ENCODE results near the gene EIF4G2.

Gene EIF4G2

GRCh38 chr11:10808553-10809372 is at the start of gene EIF4G2:
Gene EIF4G2, minus strand, starts transcription at chr11:10808926.
- Histone ChIP-seq H3K4me3 (ENCODE audit: low read depth, low read length) (peak within 1 kb of the TSS; percentile 98), H3K36me3 (ENCODE audit: insufficient read depth, low read length) (peaks cover 39% of the 10 kb centered on the region), H3K27me3 (ENCODE audit: insufficient read depth, low read length) (no peaks in the 10 kb centered on the region), H3K4me1 (ENCODE audit: control insufficient read depth, insufficient read depth, low read length, unreplicated experiment) (peaks cover 38% of the 10 kb centered on the region), H2AFZ (ENCODE audit: low read length, unreplicated experiment) (peak within 1 kb of the TSS; percentile 70), H3K27ac (ENCODE audit: low read depth, low read length) (peak within 1 kb of the TSS; percentile 92), H3K79me2 (ENCODE audit: control insufficient read depth, insufficient read depth, low read length, unreplicated experiment) (peaks cover 49% of the 10 kb centered on the region)

- H3K4me3 ChIP-seq (ENCODE audit: low read depth, low read length): peak within 1 kb of the TSS; percentile 98
- peaks cover 21% of the 10 kb centered on the region for H3K4me1 ChIP-seq (ENCODE audit: control insufficient read depth, insufficient read depth, low read length, unreplicated experiment)
Measured at GRCh38 chr11:10857709-10858438, 49.1 kb upstream of the EIF4G2 start, which contains the start of gene ZBED5. Gene ZBED5, minus strand, starts transcription at chr11:10858053. Its CDS starts 3,108 bp downstream, at chr11:10854945.

GRCh38 chr11:10857459-10857708 is 48.7 kb upstream of the EIF4G2 start:
- peak overlapping the region; percentile 78 for H2AFZ ChIP-seq (ENCODE audit: low read length, unreplicated experiment)
- peaks cover 35% of the 10 kb centered on the region for H3K36me3 ChIP-seq (ENCODE audit: insufficient read depth, low read length)
- peak overlapping the region; percentile 98 for H3K4me3 ChIP-seq (ENCODE audit: low read depth, low read length)
- no peaks in the 10 kb centered on the region for H3K27me3 ChIP-seq (ENCODE audit: insufficient read depth, low read length)
- peaks cover 21% of the 10 kb centered on the region for H3K4me1 ChIP-seq (ENCODE audit: control insufficient read depth, insufficient read depth, low read length, unreplicated experiment)
- H3K79me2 ChIP-seq (ENCODE audit: control insufficient read depth, insufficient read depth, low read length, unreplicated experiment): peaks cover 64% of the 10 kb centered on the region
- H3K27ac ChIP-seq (ENCODE audit: low read depth, low read length): peak overlapping the region; percentile 97

More at GRCh38 chr11:10857709-10858438, 49.1 kb upstream of the EIF4G2 start, which contains the start of gene ZBED5:
- Histone ChIP-seq H3K79me2 (ENCODE audit: control insufficient read depth, insufficient read depth, low read length, unreplicated experiment) (peaks cover 63% of the 10 kb centered on the region), H2AFZ (ENCODE audit: low read length, unreplicated experiment) (peak within 1 kb of the TSS; percentile 78), H3K36me3 (ENCODE audit: insufficient read depth, low read length) (peaks cover 30% of the 10 kb centered on the region), H3K27ac (ENCODE audit: low read depth, low read length) (peak within 1 kb of the TSS; percentile 97), H3K27me3 (ENCODE audit: insufficient read depth, low read length) (no peaks in the 10 kb centered on the region)

- Histone ChIP-seq H2AFZ (ENCODE audit: low read length, unreplicated experiment) (peak overlapping the region; percentile 78), H3K27ac (ENCODE audit: low read depth, low read length) (peak overlapping the region; percentile 97), H3K4me3 (ENCODE audit: low read depth, low read length) (peak overlapping the region; percentile 98), H3K79me2 (ENCODE audit: control insufficient read depth, insufficient read depth, low read length, unreplicated experiment) (peaks cover 64% of the 10 kb centered on the region), H3K36me3 (ENCODE audit: insufficient read depth, low read length) (peaks cover 40% of the 10 kb centered on the region), H3K4me1 (ENCODE audit: control insufficient read depth, insufficient read depth, low read length, unreplicated experiment) (peaks cover 21% of the 10 kb centered on the region), H3K27me3 (ENCODE audit: insufficient read depth, low read length) (no peaks in the 10 kb centered on the region)
Measured at GRCh38 chr11:10856689-10857458, 48.1 kb upstream of the EIF4G2 start.

- peaks cover 15% of the 10 kb centered on the region for H3K4me1 ChIP-seq (ENCODE audit: control insufficient read depth, insufficient read depth, low read length, unreplicated experiment)
Measured at GRCh38 chr11:10855295-10855694, 46.6 kb upstream of the EIF4G2 start.

GRCh38 chr11:10847960-10848860 is 39.5 kb upstream of the EIF4G2 start:
- peaks cover 4% of the 10 kb centered on the region for H3K79me2 ChIP-seq (ENCODE audit: control insufficient read depth, insufficient read depth, low read length, unreplicated experiment)
- no peak overlapping the region for H3K4me3 ChIP-seq (ENCODE audit: low read depth, low read length)
- no peak overlapping the region for H2AFZ ChIP-seq (ENCODE audit: low read length, unreplicated experiment)
- no peaks in the 10 kb centered on the region for H3K4me1 ChIP-seq (ENCODE audit: control insufficient read depth, insufficient read depth, low read length, unreplicated experiment)
- H3K27ac ChIP-seq (ENCODE audit: low read depth, low read length): no peak overlapping the region
- peaks cover 17% of the 10 kb centered on the region for H3K36me3 ChIP-seq (ENCODE audit: insufficient read depth, low read length)
- H3K27me3 ChIP-seq (ENCODE audit: insufficient read depth, low read length): no peaks in the 10 kb centered on the region

More at GRCh38 chr11:10855295-10855694, 46.6 kb upstream of the EIF4G2 start:
- Histone ChIP-seq H3K4me3 (ENCODE audit: low read depth, low read length) (0 out of 2 replicates have a peak overlapping the region, but pooled peaks have one; percentile 98), H3K27me3 (ENCODE audit: insufficient read depth, low read length) (no peaks in the 10 kb centered on the region), H3K79me2 (ENCODE audit: control insufficient read depth, insufficient read depth, low read length, unreplicated experiment) (peaks cover 59% of the 10 kb centered on the region), H2AFZ (ENCODE audit: low read length, unreplicated experiment) (no peak overlapping the region), H3K27ac (ENCODE audit: low read depth, low read length) (no peak overlapping the region), H3K36me3 (ENCODE audit: insufficient read depth, low read length) (peaks cover 44% of the 10 kb centered on the region)

- Histone ChIP-seq H2AFZ (ENCODE audit: low read length, unreplicated experiment) (no peak overlapping the region), H3K27me3 (ENCODE audit: insufficient read depth, low read length) (no peaks in the 10 kb centered on the region), H3K36me3 (ENCODE audit: insufficient read depth, low read length) (0 out of 2 replicates have a peak, but pooled peaks cover 2% of the 10 kb centered on the region), H3K4me3 (ENCODE audit: low read depth, low read length) (no peak overlapping the region), H3K79me2 (ENCODE audit: control insufficient read depth, insufficient read depth, low read length, unreplicated experiment) (no peaks in the 10 kb centered on the region), H3K4me1 (ENCODE audit: control insufficient read depth, insufficient read depth, low read length, unreplicated experiment) (no peaks in the 10 kb centered on the region), H3K27ac (ENCODE audit: low read depth, low read length) (no peak overlapping the region)
Measured at GRCh38 chr11:10846660-10847059, 37.9 kb upstream of the EIF4G2 start.

- Histone ChIP-seq H3K27ac (ENCODE audit: low read depth, low read length) (no peak overlapping the region), H3K4me1 (ENCODE audit: control insufficient read depth, insufficient read depth, low read length, unreplicated experiment) (no peaks in the 10 kb centered on the region), H3K27me3 (ENCODE audit: insufficient read depth, low read length) (no peaks in the 10 kb centered on the region), H3K4me3 (ENCODE audit: low read depth, low read length) (no peak overlapping the region), H2AFZ (ENCODE audit: low read length, unreplicated experiment) (no peak overlapping the region), H3K36me3 (ENCODE audit: insufficient read depth, low read length) (no peaks in the 10 kb centered on the region), H3K79me2 (ENCODE audit: control insufficient read depth, insufficient read depth, low read length, unreplicated experiment) (no peaks in the 10 kb centered on the region)
Measured at GRCh38 chr11:10845589-10845988, 36.9 kb upstream of the EIF4G2 start.

- no peaks in the 10 kb centered on the region for H3K79me2 ChIP-seq (ENCODE audit: control insufficient read depth, insufficient read depth, low read length, unreplicated experiment)
- H3K4me1 ChIP-seq (ENCODE audit: control insufficient read depth, insufficient read depth, low read length, unreplicated experiment): no peaks in the 10 kb centered on the region
- H3K27ac ChIP-seq (ENCODE audit: low read depth, low read length): no peak overlapping the region
- H3K4me3 ChIP-seq (ENCODE audit: low read depth, low read length): no peak overlapping the region
- H3K36me3 ChIP-seq (ENCODE audit: insufficient read depth, low read length): no peaks in the 10 kb centered on the region
- H3K27me3 ChIP-seq (ENCODE audit: insufficient read depth, low read length): no peaks in the 10 kb centered on the region
- no peak overlapping the region for H2AFZ ChIP-seq (ENCODE audit: low read length, unreplicated experiment)
Measured at GRCh38 chr11:10844796-10845195, 36.1 kb upstream of the EIF4G2 start.

Measured in ACC112 (cell line).